Measurements from ENCODE around the gene DAAM2.

The DAAM2 gene

GRCh38 chr6:39938773-39939654 is 146.8 kb downstream of the DAAM2 start:
- peak overlapping the region; percentile 27; the same call in 1 of the 2 replicates for H3K4me3 ChIP-seq (ENCODE audit: low read length)
- no peak overlapping the region for H3K27ac ChIP-seq (ENCODE audit: low read length)
- H3K4me1 ChIP-seq (ENCODE audit: insufficient read depth, low read length), result peaks cover 13% of the 10 kb centered on the region
- no peak overlapping the region for H3K9ac ChIP-seq (ENCODE audit: low read depth, low read length)
- H3K9me3 ChIP-seq (ENCODE audit: insufficient read depth, low read depth, low read length), result no peaks in the 10 kb centered on the region
- no peaks in the 10 kb centered on the region for H3K36me3 ChIP-seq (ENCODE audit: insufficient read depth, low read depth, low read length)
- peaks cover 17% of the 10 kb centered on the region for H3K27me3 ChIP-seq (ENCODE audit: insufficient read depth, low read length)

DNA sequence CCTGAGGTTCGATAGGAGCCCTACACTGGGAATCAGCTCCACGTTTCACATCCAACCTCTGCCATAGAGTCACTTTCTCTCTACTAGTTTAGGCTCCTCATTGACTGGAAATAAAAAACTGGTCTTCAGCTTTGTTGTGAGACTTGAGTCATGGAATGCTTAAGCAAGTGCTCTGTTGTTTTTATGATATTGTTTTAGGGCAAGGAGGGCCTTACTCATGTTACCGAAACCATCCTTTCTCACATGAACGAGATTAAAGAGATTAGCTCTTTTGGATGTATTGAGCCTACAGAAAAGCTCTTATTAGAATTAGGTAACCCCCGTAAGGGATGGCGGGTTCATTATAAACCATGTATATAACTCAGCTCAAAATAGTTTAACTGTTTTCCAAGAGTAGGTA is 149.0 kb downstream of the DAAM2 start:
- H3K9me3 ChIP-seq (ENCODE audit: insufficient read depth, low read depth, low read length), result no peaks in the 10 kb centered on the region
- peaks cover 11% of the 10 kb centered on the region for H3K4me1 ChIP-seq (ENCODE audit: insufficient read depth, low read length)
- no peak overlapping the region for H3K27ac ChIP-seq (ENCODE audit: low read length)
- peaks cover 5% of the 10 kb centered on the region for H3K27me3 ChIP-seq (ENCODE audit: insufficient read depth, low read length)
- no peak overlapping the region for H3K4me3 ChIP-seq (ENCODE audit: low read length)
- H3K36me3 ChIP-seq (ENCODE audit: insufficient read depth, low read depth, low read length), result no peaks in the 10 kb centered on the region
- no peak overlapping the region for H3K9ac ChIP-seq (ENCODE audit: low read depth, low read length)

DNA sequence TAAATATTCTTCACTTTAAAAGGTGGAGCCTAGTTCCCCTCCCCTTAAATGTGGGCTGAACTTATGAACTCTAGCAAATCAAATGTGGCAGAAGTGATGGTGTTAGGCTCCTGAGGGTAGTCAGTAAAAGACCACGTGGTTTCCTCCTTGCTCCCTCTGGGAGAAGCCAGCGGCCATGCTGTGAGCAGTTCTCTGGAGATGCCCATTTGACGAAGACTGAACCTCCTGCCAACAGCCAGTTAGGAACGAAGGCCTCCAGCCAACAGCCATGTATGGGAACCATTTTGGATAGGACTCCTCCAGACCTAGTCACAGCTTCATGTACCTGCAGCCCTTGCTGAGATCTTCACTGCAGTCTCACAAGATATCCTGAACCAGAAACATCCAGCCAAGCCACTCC is 149.6 kb downstream of the DAAM2 start:
- no peaks in the 10 kb centered on the region for H3K9me3 ChIP-seq (ENCODE audit: insufficient read depth, low read depth, low read length)
- no peaks in the 10 kb centered on the region for H3K36me3 ChIP-seq (ENCODE audit: insufficient read depth, low read depth, low read length)
- H3K4me3 ChIP-seq (ENCODE audit: low read length), result no peak overlapping the region
- no peak overlapping the region for H3K27ac ChIP-seq (ENCODE audit: low read length)
- no peaks in the 10 kb centered on the region for H3K27me3 ChIP-seq (ENCODE audit: insufficient read depth, low read length)
- no peak overlapping the region for H3K9ac ChIP-seq (ENCODE audit: low read depth, low read length)
- H3K4me1 ChIP-seq (ENCODE audit: insufficient read depth, low read length), result peaks cover 12% of the 10 kb centered on the region

- H3K9me3 ChIP-seq (ENCODE audit: insufficient read depth, low read depth, low read length), result no peaks in the 10 kb centered on the region
- H3K4me1 ChIP-seq (ENCODE audit: insufficient read depth, low read length), result peaks cover 20% of the 10 kb centered on the region
- H3K36me3 ChIP-seq (ENCODE audit: insufficient read depth, low read depth, low read length), result no peaks in the 10 kb centered on the region
- H3K27ac ChIP-seq (ENCODE audit: low read length), result no peak overlapping the region
- H3K4me3 ChIP-seq (ENCODE audit: low read length), result no peak overlapping the region
- H3K27me3 ChIP-seq (ENCODE audit: insufficient read depth, low read length), result no peaks in the 10 kb centered on the region
- H3K9ac ChIP-seq (ENCODE audit: low read depth, low read length), result no peak overlapping the region
Observed at GRCh38 chr6:39942903-39943580, 150.9 kb downstream of the DAAM2 start.

- H3K4me3 ChIP-seq (ENCODE audit: low read length), result no peak overlapping the region
- no peaks in the 10 kb centered on the region for H3K36me3 ChIP-seq (ENCODE audit: insufficient read depth, low read depth, low read length)
- H3K27ac ChIP-seq (ENCODE audit: low read length), result no peak overlapping the region
- H3K4me1 ChIP-seq (ENCODE audit: insufficient read depth, low read length), result peaks cover 14% of the 10 kb centered on the region; the same call in 1 of the 2 replicates
- H3K9ac ChIP-seq (ENCODE audit: low read depth, low read length), result no peak overlapping the region
- H3K27me3 ChIP-seq (ENCODE audit: insufficient read depth, low read length), result no peaks in the 10 kb centered on the region
- no peaks in the 10 kb centered on the region for H3K9me3 ChIP-seq (ENCODE audit: insufficient read depth, low read depth, low read length)
Observed at GRCh38 chr6:39945626-39946025, 153.4 kb downstream of the DAAM2 start.

- H3K27me3 ChIP-seq (ENCODE audit: insufficient read depth, low read length), result no peaks in the 10 kb centered on the region
- H3K4me1 ChIP-seq (ENCODE audit: insufficient read depth, low read length), result peaks cover 14% of the 10 kb centered on the region; the same call in 1 of the 2 replicates
- no peak overlapping the region for H3K27ac ChIP-seq (ENCODE audit: low read length)
- no peaks in the 10 kb centered on the region for H3K9me3 ChIP-seq (ENCODE audit: insufficient read depth, low read depth, low read length)
- no peaks in the 10 kb centered on the region for H3K36me3 ChIP-seq (ENCODE audit: insufficient read depth, low read depth, low read length)
- H3K4me3 ChIP-seq (ENCODE audit: low read length), result no peak overlapping the region
- H3K9ac ChIP-seq (ENCODE audit: low read depth, low read length), result no peak overlapping the region
Observed at GRCh38 chr6:39947611-39948068, 155.5 kb downstream of the DAAM2 start.

- H3K27me3 ChIP-seq (ENCODE audit: insufficient read depth, low read length), result no peaks in the 10 kb centered on the region
- no peak overlapping the region for H3K27ac ChIP-seq (ENCODE audit: low read length)
- no peak overlapping the region for H3K4me3 ChIP-seq (ENCODE audit: low read length)
- H3K36me3 ChIP-seq (ENCODE audit: insufficient read depth, low read depth, low read length), result no peaks in the 10 kb centered on the region
- no peaks in the 10 kb centered on the region for H3K9me3 ChIP-seq (ENCODE audit: insufficient read depth, low read depth, low read length)
- no peak overlapping the region for H3K9ac ChIP-seq (ENCODE audit: low read depth, low read length)
- H3K4me1 ChIP-seq (ENCODE audit: insufficient read depth, low read length), result peaks cover 14% of the 10 kb centered on the region; the same call in 1 of the 2 replicates
Observed at GRCh38 chr6:39948199-39948791, 156.1 kb downstream of the DAAM2 start.

- no peak overlapping the region for H3K27ac ChIP-seq (ENCODE audit: low read length)
- no peak overlapping the region for H3K4me3 ChIP-seq (ENCODE audit: low read length)
Observed at GRCh38 chr6:39950125-39950720, 158.0 kb downstream of the DAAM2 start.

GRCh38 chr6:39951191-39951590 is 159.0 kb downstream of the DAAM2 start:
- H3K27me3 ChIP-seq (ENCODE audit: insufficient read depth, low read length), result no peaks in the 10 kb centered on the region
- H3K4me3 ChIP-seq (ENCODE audit: low read length), result no peak overlapping the region
- H3K9ac ChIP-seq (ENCODE audit: low read depth, low read length), result no peak overlapping the region
- H3K36me3 ChIP-seq (ENCODE audit: insufficient read depth, low read depth, low read length), result no peaks in the 10 kb centered on the region
- peaks cover 14% of the 10 kb centered on the region; the same call in 1 of the 2 replicates for H3K4me1 ChIP-seq (ENCODE audit: insufficient read depth, low read length)
- H3K27ac ChIP-seq (ENCODE audit: low read length), result no peak overlapping the region
- H3K9me3 ChIP-seq (ENCODE audit: insufficient read depth, low read depth, low read length), result no peaks in the 10 kb centered on the region

More at GRCh38 chr6:39950125-39950720, 158.0 kb downstream of the DAAM2 start:
- no peaks in the 10 kb centered on the region for H3K36me3 ChIP-seq (ENCODE audit: insufficient read depth, low read depth, low read length)
- no peaks in the 10 kb centered on the region for H3K9me3 ChIP-seq (ENCODE audit: insufficient read depth, low read depth, low read length)
- peaks cover 14% of the 10 kb centered on the region; the same call in 1 of the 2 replicates for H3K4me1 ChIP-seq (ENCODE audit: insufficient read depth, low read length)
- no peak overlapping the region for H3K9ac ChIP-seq (ENCODE audit: low read depth, low read length)
- H3K27me3 ChIP-seq (ENCODE audit: insufficient read depth, low read length), result no peaks in the 10 kb centered on the region

GRCh38 chr6:39951716-39952115 is 159.5 kb downstream of the DAAM2 start:
- Histone ChIP-seq H3K4me3 (ENCODE audit: low read length) (no peak overlapping the region), H3K36me3 (ENCODE audit: insufficient read depth, low read depth, low read length) (no peaks in the 10 kb centered on the region), H3K9me3 (ENCODE audit: insufficient read depth, low read depth, low read length) (no peaks in the 10 kb centered on the region), H3K27ac (ENCODE audit: low read length) (no peak overlapping the region), H3K9ac (ENCODE audit: low read depth, low read length) (no peak overlapping the region), H3K27me3 (ENCODE audit: insufficient read depth, low read length) (no peaks in the 10 kb centered on the region), H3K4me1 (ENCODE audit: insufficient read depth, low read length) (peaks cover 14% of the 10 kb centered on the region; the same call in 1 of the 2 replicates)

DNA sequence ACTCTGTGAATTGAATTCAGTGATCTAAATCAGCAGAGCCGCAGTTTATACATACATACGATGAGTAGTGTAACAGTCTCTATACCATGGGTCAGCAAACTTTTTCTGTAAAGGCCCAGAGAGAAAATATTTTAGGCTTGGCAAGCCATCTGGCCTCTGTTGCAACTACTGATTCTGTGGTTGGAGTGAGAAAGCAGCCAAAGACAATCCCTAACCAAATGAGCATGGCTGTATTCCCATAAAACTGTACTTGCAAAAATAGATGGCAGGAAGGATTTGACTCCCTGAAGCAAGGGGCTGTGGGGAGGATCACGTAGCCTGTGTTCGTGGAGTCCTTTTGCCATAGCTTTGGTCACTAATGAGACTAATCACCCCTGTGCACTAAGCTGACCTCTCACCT is 160.0 kb downstream of the DAAM2 start:
- Histone ChIP-seq H3K4me3 (ENCODE audit: low read length) (no peak overlapping the region), H3K27ac (ENCODE audit: low read length) (no peak overlapping the region), H3K27me3 (ENCODE audit: insufficient read depth, low read length) (no peaks in the 10 kb centered on the region), H3K4me1 (ENCODE audit: insufficient read depth, low read length) (peaks cover 10% of the 10 kb centered on the region; the same call in 1 of the 2 replicates), H3K9ac (ENCODE audit: low read depth, low read length) (no peak overlapping the region), H3K9me3 (ENCODE audit: insufficient read depth, low read depth, low read length) (no peaks in the 10 kb centered on the region), H3K36me3 (ENCODE audit: insufficient read depth, low read depth, low read length) (no peaks in the 10 kb centered on the region)
